SJCRH30 (cell line): Measurements from ENCODE around the gene ZBTB48. TPM values are rescaled to one million over a fixed set of nuclear protein-coding genes. Genes with fewer than 3 reads are reported as not detected.
A peak's percentile ranks its signal among the peaks of the same experiment; 100 is the strongest.

Experiments
- DNase-seq, 2 experiments: peaks; one replicate each; pipeline ENCODE4 v3.0.0-alpha.2; 2015 to 2020
- H3K27ac ChIP-seq: fragments of 250-450 bp; sonication (Bioruptor Pico); 2 replicates; pipeline ENCODE4 v1.5.1; 2020; ENCODE audit warnings: mild to moderate bottlenecking, moderate library complexity
- H3K27me3 ChIP-seq: fragments of 250-450 bp; sonication (Bioruptor Pico); 2 replicates; pipeline ENCODE4 v1.5.1; 2020; ENCODE audit warnings: mild to moderate bottlenecking, moderate library complexity
- H3K36me3 ChIP-seq: fragments of 250-450 bp; sonication (Bioruptor Pico); 2 replicates; pipeline ENCODE4 v1.5.1; 2020; ENCODE audit warnings: mild to moderate bottlenecking, moderate library complexity
- H3K4me1 ChIP-seq: fragments of 250-450 bp; sonication (Bioruptor Pico); 2 replicates; pipeline ENCODE4 v1.5.1; 2020; ENCODE audit warnings: mild to moderate bottlenecking, moderate library complexity
- H3K4me3 ChIP-seq: fragments of 250-450 bp; sonication (Bioruptor Pico); 2 replicates; pipeline ENCODE4 v1.5.1; 2020; ENCODE audit warnings: mild to moderate bottlenecking, moderate library complexity
- H3K9me3 ChIP-seq: fragments of 250-450 bp; sonication (Bioruptor Pico); replicated peaks from 2 replicates; pipeline ENCODE4 v1.5.1; 2020; ENCODE audit warnings: mild to moderate bottlenecking, moderate library complexity
- total RNA-seq: library from RNA; depleted of rRNA; stranded (reverse); fragments of >200 nt; shearing (Covaris generic); gene quantifications from 2 replicates; pipeline ENCODE4 v1.2.3, GENCODE V29; 2014

ZBTB48 gene
- total RNA-seq, 1 experiment from 2014 or later = 25.2 TPM

- Histone ChIP-seq H3K27ac (peak overlapping the region; percentile 99), H3K36me3 (peaks cover 9% of the 10 kb centered on the region), H3K4me1 (0 out of 2 replicates have a peak, but pooled peaks cover 10% of the 10 kb centered on the region), H3K4me3 (peak overlapping the region; percentile 79), H3K27me3 (no peaks in the 10 kb centered on the region), H3K9me3 (no peaks in the 10 kb centered on the region)
- DNase-seq = peak; percentile 94 to 96
These were observed 23.6 kb downstream of the ZBTB48 start for GRCh38 chr1:6603238-6603914.

DNA sequence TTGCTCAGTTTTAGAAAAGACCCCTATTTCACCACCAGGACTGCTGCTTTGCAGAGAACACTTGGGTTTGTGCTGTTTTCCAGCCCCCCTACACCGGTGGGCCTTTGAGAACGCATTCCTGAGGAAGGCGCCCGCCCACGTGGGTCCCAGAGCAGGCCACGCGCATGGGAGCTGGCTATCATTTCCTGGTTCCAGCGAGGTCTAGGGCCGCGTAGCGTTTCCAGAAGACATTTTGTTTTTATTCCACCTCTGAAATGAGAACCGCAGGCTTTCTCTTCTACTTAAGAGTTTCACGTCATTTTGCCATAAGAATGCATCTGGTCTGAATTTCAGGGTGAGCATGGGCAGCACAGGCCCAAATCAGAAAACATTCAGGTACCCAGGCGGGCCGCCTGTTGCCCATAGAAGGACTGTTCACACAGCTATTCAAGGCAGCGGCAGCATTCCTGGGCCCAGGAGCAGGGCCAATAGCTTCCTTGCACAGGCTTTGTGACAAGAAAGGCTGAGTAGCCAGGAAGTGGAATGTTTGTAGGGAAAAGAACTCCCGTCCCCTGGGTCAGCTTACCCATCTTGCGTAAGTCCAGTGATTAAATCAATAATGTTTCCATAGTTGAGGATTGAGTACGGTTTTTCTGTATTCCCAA lies 24.2 kb downstream of the ZBTB48 start:
- DNase-seq = peak; percentile 86 to 89
- Histone ChIP-seq H3K36me3 (peaks cover 4% of the 10 kb centered on the region; the same call in 1 of the 2 replicates), H3K9me3 (no peaks in the 10 kb centered on the region), H3K27ac (peak overlapping the region; percentile 99), H3K27me3 (no peaks in the 10 kb centered on the region), H3K4me1 (0 out of 2 replicates have a peak, but pooled peaks cover 10% of the 10 kb centered on the region), H3K4me3 (peak overlapping the region; percentile 79)

DNA sequence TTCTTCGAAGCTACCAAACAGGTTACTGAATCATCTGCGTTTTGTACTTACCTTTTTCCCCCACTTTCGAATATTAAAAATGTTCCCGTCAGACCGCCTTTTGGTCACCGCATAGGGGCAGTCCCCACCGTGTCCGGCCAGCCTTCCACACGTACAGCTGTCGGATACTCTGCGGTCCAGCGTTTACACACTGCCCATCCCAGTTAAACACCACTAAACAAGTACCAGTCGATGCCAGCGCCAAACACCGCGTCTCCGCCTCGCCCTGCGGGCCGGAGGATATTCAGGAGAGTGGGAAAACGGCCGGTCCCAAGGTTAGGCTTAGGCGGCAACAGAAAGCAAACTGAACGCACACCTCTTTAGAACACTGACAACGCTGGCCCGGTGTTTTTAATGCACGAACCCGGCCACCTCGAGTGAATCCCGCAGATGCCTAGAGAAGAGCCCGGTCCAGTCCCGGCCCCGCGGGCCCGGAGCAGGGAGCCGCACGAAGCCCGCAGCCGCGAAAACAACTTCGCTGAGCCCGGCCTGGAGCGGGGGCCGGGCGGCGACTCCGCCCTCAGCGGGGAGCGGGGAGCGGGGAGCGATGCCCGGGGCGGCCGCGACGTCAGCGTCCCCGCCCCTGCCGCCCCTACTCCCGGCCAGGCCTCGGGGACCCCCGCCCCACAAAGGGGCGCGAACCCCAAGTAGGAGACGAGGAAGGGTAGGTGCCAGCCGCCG lies 33.0 kb downstream of the ZBTB48 start:
- no peaks in the 10 kb centered on the region for H3K9me3 ChIP-seq
- peaks cover 17% of the 10 kb centered on the region for H3K36me3 ChIP-seq
- peak overlapping the region; percentile 99 for H3K4me3 ChIP-seq
- peaks cover 11% of the 10 kb centered on the region for H3K4me1 ChIP-seq
- peak; percentile 66 to 72 for DNase-seq
- peak overlapping the region; percentile 37; the same call in 1 of the 2 replicates for H3K27ac ChIP-seq
- no peaks in the 10 kb centered on the region for H3K27me3 ChIP-seq

DNA sequence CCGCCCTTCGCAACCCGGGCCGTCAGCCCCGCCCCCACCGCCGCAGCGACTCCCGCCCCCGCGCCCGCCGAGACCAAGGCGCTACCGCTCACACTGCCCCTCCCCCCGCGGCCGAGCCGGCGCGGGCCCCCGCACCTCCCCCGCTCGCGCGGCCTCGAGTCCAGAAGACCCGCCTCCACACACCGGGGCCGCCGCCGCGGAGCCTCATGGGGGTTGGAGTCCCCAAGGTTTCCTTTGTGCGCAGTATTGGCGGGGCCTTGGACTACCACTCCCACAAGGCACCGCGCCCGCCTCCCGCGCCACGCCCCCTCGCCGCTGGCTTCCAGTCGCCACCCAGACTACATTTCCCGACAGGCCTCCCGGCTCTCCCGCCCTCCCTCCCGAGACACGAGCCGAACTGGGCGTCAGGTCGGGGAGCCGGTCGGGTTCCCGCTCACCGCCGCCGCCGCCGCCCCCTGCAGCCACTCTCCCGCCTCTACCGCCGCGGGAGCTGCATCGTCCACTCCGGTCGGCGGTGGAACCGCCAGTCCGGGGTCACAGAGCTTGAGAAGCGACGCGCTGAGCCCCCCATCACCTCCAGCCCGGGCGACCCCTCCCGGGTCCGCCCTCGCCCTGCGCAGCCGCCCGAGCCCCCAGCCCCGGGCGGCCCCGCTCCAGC lies 33.7 kb downstream of the ZBTB48 start, which contains the start of gene PHF13:
Gene PHF13 (plus strand): TSS at position 371 of the 658 bp plus-strand sequence. CDS start 336 bp downstream, outside the sequence.
- H3K4me1 ChIP-seq = peaks cover 11% of the 10 kb centered on the region
- H3K9me3 ChIP-seq = no peaks in the 10 kb centered on the region
- DNase-seq = peak; percentile 100
- H3K4me3 ChIP-seq = peak within 1 kb of the TSS; percentile 99
- peaks cover 21% of the 10 kb centered on the region for H3K36me3 ChIP-seq
- peak within 1 kb of the TSS; percentile 68 for H3K27ac ChIP-seq
- no peaks in the 10 kb centered on the region for H3K27me3 ChIP-seq

DNA sequence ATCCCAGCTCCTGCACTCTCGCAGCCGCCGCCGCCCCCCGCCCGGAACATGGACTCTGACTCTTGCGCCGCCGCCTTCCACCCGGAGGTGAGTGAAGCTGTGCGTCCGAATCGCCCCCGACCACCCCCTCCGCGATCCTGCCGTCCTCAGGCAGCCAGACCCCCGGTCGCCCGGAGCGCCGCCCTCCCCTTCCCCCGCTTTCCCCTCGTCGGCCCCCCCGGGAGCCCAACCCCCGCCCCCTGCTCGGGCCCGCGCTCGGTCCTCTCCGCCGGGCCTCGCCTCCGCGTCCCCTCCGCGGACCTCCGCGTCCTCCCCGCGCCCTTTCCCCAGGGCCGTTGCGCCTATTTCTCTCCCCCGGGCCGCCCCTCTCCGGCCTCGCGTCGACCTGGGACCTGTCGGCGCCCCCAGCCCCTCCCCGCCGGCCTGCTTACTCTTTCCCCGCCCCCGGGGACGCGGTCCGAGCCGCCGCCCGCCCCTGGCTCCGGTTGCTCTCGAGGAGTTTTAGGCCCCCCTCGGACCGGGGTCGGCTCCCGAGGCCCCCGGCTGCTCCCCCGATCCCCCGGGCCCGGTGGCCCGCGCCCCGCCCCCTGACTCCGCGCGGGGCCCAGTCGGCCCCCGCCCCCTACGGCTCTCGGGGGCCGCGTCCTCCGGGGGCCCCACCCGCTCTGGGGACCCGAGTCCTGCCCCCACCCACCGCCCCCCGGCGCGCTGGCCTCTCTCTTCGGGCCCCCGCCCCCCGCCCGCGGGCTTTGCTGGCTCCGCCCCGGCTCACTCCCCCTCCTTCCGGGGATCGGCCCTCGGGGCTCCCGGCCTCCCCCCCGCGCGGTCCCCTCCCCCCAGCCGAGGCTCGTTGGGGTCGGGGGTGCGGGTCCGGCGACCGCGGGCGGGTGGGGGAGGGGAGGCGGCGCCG lies 34.5 kb downstream of the ZBTB48 start:
- Histone ChIP-seq H3K27me3 (no peaks in the 10 kb centered on the region), H3K4me3 (peak overlapping the region; percentile 99)
- peak; percentile 68 to 72 for DNase-seq

GRCh38 chr1:6614929-6615785 lies 35.4 kb downstream of the ZBTB48 start:
- Histone ChIP-seq H3K4me1 (peaks cover 5% of the 10 kb centered on the region; the same call in 1 of the 2 replicates), H3K27ac (no peak overlapping the region)

More for the DNA sequence above, 34.5 kb downstream of the ZBTB48 start:
- Histone ChIP-seq H3K36me3 (peaks cover 26% of the 10 kb centered on the region), H3K4me1 (peaks cover 9% of the 10 kb centered on the region), H3K9me3 (no peaks in the 10 kb centered on the region), H3K27ac (peak overlapping the region; percentile 68)

DNA sequence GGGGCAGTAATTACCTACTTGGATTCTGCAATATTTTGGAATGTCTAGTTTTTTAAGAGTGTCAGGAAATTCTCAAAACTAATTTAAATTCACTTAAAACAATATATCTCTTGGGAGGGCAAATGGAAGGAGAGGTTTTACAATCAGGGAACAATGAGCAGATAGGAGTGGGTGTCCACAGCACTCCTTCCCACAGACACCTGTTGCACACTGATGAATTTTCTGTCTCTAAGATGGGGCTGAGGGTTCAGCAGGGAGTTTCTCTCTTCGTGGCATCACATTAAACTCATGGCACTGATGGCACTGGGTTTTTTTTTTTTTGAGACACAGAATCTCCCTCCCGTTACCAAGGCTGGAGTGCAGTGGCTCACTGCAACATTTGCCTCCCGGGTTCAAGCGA lies 39.3 kb downstream of the ZBTB48 start:
- Histone ChIP-seq H3K27ac (no peak overlapping the region), H3K9me3 (no peaks in the 10 kb centered on the region), H3K36me3 (peaks cover 63% of the 10 kb centered on the region)

More at GRCh38 chr1:6614929-6615785, 35.4 kb downstream of the ZBTB48 start:
- no peak for DNase-seq
- no peaks in the 10 kb centered on the region for H3K9me3 ChIP-seq
- peak overlapping the region; percentile 99 for H3K4me3 ChIP-seq
- peaks cover 34% of the 10 kb centered on the region for H3K36me3 ChIP-seq
- no peaks in the 10 kb centered on the region for H3K27me3 ChIP-seq

GRCh38 chr1:6621429-6622391 lies 41.9 kb downstream of the ZBTB48 start:
- no peak for DNase-seq
- Histone ChIP-seq H3K36me3 (peaks cover 61% of the 10 kb centered on the region), H3K4me3 (no peak overlapping the region), H3K27ac (no peak overlapping the region), H3K4me1 (peaks cover 19% of the 10 kb centered on the region), H3K27me3 (no peaks in the 10 kb centered on the region), H3K9me3 (no peaks in the 10 kb centered on the region)

More for the DNA sequence above, 39.3 kb downstream of the ZBTB48 start:
- no peak overlapping the region for H3K4me3 ChIP-seq
- DNase-seq = no peak
- no peaks in the 10 kb centered on the region for H3K27me3 ChIP-seq
- peaks cover 15% of the 10 kb centered on the region for H3K4me1 ChIP-seq

DNA sequence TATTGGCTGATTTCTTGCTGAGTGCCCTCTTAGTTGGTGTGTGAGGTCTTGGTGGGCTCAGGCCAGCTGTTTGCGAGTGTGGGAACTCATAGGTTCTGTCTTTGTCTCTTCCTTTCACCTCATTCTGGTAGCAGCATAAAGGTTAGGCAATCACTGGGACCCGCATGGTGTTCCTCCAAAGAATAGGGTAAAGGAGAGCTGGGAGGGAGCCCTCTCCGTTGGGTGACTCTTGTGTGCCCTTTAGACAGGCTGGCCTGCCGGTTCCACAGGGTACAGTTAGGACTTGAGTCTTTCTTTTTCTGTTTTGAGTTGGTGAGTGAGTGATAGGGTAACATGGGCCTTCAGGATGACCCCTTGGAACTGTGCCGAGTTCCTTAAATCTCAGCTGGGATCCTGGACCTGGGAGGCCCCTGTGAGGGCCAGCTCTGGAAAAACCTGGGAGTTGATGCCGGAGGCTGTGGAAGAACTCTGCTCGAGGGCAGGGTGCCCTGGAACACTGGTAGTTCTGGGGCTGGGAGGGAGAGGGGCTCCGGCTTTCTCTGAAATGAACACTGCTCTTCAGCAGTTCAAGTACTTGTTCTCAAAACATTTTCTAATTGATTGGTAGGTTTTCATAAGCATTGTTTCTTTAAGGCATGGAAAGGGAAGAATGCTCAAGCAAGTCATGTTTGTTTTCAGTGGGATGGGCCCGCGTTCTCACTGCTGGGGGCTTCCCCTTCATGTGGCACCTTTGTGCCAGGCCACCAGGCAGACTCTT lies 42.8 kb downstream of the ZBTB48 start:
- Histone ChIP-seq H3K4me3 (no peak overlapping the region), H3K36me3 (peaks cover 60% of the 10 kb centered on the region), H3K4me1 (peaks cover 21% of the 10 kb centered on the region), H3K27ac (no peak overlapping the region; the same call in 1 of the 2 replicates), H3K9me3 (no peaks in the 10 kb centered on the region), H3K27me3 (no peaks in the 10 kb centered on the region)
- DNase-seq = no peak

- H3K4me1 ChIP-seq = peaks cover 27% of the 10 kb centered on the region
- peak; percentile 57 to 69 for DNase-seq
- peaks cover 56% of the 10 kb centered on the region for H3K36me3 ChIP-seq
- no peaks in the 10 kb centered on the region for H3K9me3 ChIP-seq
- no peak overlapping the region for H3K4me3 ChIP-seq
- no peaks in the 10 kb centered on the region for H3K27me3 ChIP-seq
- peak overlapping the region; percentile 4; the same call in 1 of the 2 replicates for H3K27ac ChIP-seq
These were observed 43.6 kb downstream of the ZBTB48 start for GRCh38 chr1:6623269-6623965.
